ENCODE data around the gene AUTS2.

The AUTS2 gene

DNA sequence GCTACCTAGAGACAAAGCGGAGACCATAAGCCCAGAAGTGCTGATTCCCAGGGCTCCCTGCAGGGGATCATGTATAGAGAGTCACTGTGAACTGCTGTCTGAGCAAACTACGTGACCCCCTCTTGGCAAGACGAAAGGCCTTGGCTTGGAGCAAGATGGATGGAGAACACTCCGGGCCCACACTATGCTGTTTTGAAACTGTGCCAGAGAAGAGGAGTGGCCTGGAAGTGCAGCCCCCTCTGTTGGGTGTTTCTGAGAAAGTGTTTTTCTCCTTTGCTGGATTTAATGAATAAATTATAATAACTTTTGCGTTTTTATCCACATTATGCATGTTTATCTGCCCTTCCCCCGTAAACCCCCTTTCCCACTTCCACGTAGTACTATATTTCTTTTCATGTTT lies 894.4 kb downstream of the AUTS2 start:
- POLR2A ChIA-PET = no interaction called here
- CTCF ChIA-PET = interaction anchor here (1.1 to 1.3 kb wide), 2 partner anchors 13 to 206 kb away, joined by 3 read pairs; no protein-coding TSS in a partner anchor
- no peak for DNase-seq (ENCODE audit: low read depth, low spot score)
- TF ChIP-seq, protein P1, sequence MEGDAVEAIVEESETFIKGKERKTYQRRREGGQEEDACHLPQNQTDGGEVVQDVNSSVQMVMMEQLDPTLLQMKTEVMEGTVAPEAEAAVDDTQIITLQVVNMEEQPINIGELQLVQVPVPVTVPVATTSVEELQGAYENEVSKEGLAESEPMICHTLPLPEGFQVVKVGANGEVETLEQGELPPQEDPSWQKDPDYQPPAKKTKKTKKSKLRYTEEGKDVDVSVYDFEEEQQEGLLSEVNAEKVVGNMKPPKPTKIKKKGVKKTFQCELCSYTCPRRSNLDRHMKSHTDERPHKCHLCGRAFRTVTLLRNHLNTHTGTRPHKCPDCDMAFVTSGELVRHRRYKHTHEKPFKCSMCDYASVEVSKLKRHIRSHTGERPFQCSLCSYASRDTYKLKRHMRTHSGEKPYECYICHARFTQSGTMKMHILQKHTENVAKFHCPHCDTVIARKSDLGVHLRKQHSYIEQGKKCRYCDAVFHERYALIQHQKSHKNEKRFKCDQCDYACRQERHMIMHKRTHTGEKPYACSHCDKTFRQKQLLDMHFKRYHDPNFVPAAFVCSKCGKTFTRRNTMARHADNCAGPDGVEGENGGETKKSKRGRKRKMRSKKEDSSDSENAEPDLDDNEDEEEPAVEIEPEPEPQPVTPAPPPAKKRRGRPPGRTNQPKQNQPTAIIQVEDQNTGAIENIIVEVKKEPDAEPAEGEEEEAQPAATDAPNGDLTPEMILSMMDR (IDR thresholded peaks at IDR 0.05; ENCODE audit: insufficient read depth, low read length, missing control alignments) = no peak
- H3K4me3 ChIP-seq (ENCODE audit: low read depth, low read length) = no peak overlapping the region

DNA sequence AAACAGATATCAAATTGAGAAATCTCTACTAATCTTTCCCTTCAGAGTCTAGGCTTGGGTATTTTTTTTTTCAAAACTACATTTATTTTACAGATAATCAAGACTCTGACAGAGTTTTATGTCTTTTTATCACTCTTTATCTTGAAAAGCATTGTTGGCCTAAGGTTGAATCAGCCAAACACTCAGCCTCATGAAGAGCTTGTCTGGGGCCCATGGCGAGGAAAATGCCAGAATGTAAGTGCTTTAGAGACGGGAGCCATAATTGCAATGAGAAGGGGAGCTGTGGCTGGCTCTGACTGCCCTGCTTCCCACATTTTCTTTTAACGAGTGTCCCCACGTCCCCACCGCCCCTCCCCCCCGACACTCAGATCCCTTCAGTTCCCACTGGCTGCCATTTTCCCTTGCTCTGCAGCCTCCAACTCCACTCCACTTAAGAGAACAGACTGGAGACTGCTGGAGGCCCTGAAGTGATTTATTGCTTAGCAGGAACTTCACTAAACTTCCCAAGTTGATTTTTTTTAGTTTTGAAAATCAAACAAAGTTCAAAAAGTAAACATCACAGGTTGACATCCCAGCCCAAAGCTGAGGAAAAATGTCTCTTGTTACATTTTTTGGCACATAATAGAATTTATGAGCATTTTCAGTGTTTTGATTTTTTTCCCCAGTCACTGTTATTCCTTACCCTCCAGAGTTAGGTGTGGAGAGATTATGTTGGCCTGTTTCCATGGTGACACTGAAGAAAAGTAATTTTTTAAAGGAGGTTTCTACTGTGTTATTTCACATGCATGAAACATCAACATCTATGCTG lies 896.2 kb downstream of the AUTS2 start:
- ChIA-PET POLR2A (no interaction called here), CTCF (no interaction called here)
- TF ChIP-seq, protein P1 (IDR thresholded peaks at IDR 0.05; ENCODE audit: insufficient read depth, low read length, missing control alignments) = no peak
- no peak overlapping the region for H3K4me3 ChIP-seq (ENCODE audit: low read depth, low read length)
- no peak for DNase-seq (ENCODE audit: low read depth, low spot score)

DNA sequence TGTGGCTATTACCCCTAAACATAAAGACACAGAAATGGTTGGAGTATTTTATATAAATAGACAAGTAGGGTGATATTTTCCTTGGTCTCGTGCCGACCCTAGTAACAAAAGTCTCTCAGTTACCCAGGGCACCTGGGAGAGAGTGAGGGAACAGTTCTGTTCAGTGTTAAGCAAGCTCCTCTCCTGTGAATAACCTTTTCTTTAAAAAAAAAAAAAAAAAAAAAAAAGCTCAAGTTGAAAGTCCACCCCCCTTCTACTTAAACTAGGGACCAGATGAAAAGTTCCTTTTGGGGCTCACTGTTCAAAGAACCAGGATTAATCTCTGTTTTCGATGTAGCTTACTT lies 896.7 kb downstream of the AUTS2 start:
- H3K4me3 ChIP-seq (ENCODE audit: low read depth, low read length) = no peak overlapping the region
- TF ChIP-seq, protein P1 (IDR thresholded peaks at IDR 0.05; ENCODE audit: insufficient read depth, low read length, missing control alignments) = no peak
- POLR2A ChIA-PET = no interaction called here
- DNase-seq (ENCODE audit: low read depth, low spot score) = no peak
- CTCF ChIA-PET = no interaction called here

DNA sequence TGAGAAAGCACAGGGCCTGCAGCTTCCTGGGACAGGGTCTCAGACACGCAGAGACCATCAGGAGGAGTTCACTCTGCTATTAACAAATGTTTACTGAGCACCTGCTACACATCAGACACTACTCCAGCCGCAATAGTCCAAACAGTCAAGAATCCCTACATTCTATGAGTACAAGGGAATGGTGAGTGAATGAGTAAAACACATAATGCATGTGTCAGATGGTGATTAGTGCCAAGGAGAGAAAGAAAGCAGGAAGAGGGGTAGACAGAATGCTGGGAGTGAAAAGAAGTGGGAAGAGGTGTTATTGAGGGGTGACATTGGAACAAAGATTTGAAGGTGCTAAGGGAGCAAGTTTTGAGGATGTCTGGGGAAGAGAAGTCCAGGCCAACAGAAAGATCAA lies 899.5 kb downstream of the AUTS2 start:
- CTCF ChIA-PET = no interaction called here
- TF ChIP-seq, protein P1 (IDR thresholded peaks at IDR 0.05; ENCODE audit: insufficient read depth, low read length, missing control alignments) = no peak
- H3K4me3 ChIP-seq (ENCODE audit: low read depth, low read length) = no peak overlapping the region

DNA sequence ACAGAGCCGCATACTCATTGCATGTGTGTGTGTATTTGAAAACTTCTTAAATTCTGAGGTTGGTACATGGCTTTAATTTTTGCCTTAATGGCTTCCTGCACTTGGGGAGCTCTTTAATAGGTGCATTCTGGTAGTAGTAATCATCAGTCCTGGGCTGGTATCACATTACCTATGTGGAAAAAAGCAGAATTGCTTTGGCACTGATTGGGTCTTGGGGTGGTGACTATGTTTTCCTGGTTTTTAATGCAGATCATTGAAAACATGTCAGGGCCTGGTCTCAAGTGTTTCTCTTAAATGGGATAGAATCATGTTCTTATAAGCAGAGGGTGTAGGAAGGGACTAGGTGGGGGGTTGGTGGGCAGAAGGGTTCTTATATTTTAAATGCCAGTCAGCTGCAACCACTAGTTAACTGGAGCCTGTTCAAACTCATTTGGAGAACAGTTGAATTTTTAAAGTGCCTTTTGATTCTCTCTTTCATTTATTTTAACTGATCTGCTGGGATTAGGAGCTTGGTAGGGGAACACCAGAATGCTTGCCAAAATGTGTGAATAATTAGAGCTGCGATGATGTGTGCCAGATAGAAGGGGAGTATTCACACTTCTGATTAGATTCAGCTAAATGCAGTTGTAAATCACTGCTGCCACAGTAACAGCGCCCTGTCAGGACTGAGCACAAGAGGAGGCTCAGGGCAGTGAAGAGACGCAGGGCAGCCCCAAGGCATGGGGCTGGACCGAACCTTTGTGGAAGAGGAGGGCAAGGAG lies 900.1 kb downstream of the AUTS2 start:
- no peak for DNase-seq (ENCODE audit: low read depth, low spot score)
- CTCF ChIA-PET = no interaction called here
- no peak overlapping the region for H3K4me3 ChIP-seq (ENCODE audit: low read depth, low read length)
- POLR2A ChIA-PET = no interaction called here
- TF ChIP-seq, protein P1 (IDR thresholded peaks at IDR 0.05; ENCODE audit: insufficient read depth, low read length, missing control alignments) = no peak

More for the DNA sequence above, 899.5 kb downstream of the AUTS2 start:
- POLR2A ChIA-PET = no interaction called here
- no peak for DNase-seq (ENCODE audit: low read depth, low spot score)

DNA sequence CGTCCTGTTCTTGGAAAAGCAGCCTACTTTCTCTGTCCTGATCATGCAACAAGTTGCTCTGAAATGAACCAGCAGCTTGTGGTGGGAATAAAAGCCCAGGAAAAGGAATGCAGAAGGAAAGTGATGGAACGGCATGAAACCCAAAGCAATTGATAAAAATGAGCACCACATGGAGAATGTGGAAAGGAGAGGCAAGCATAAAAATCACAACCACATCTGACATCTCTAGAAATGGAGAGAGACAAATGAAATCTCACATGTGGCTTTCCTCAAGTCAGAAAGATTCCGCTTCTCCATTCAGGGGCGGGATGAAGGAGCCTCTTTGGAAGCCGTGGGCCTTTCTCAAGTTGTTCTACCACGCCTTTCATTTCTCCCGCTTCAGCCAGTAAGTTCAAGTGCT lies 902.0 kb downstream of the AUTS2 start:
- POLR2A ChIA-PET = no interaction called here
- DNase-seq (ENCODE audit: low read depth, low spot score) = no peak
- TF ChIP-seq, protein P1 (IDR thresholded peaks at IDR 0.05; ENCODE audit: insufficient read depth, low read length, missing control alignments) = no peak
- CTCF ChIA-PET = no interaction called here
- H3K4me3 ChIP-seq (ENCODE audit: low read depth, low read length) = no peak overlapping the region
